Liver (tissue), 9 donors: ENCODE data around the gene TSPEAR. TPM values are rescaled to one million over a fixed set of nuclear protein-coding genes. Genes with fewer than 3 reads are reported as not detected.
A peak's percentile ranks its signal among the peaks of the same experiment; 100 is the strongest.

ENCODE experiments used
- DNase-seq: peaks from one replicate; pipeline ENCODE4 v3.0.0-alpha.2; 2017; ENCODE audit warnings: low spot score
- H3K27ac ChIP-seq, 2 donors: one replicate each; pipeline ENCODE4 v1.7.0; 2013; ENCODE audit warnings: inconsistent platforms in 2 of 2, low read length in 2 of 2, control low read depth in 1 of 2, low read depth in 1 of 2, mild to moderate bottlenecking in 1 of 2
- H3K27me3 ChIP-seq, 4 donors: one replicate each; pipeline versions ENCODE4 v1.6.1 to v1.7.0; 2013; ENCODE audit warnings: low read length in 3 of 4, inconsistent platforms in 1 of 4, mild to moderate bottlenecking in 1 of 4, moderate library complexity in 1 of 4; ENCODE audit not compliant: control insufficient read depth in 4 of 4, insufficient read depth in 4 of 4
- H3K36me3 ChIP-seq, 4 donors: one replicate each; pipeline versions ENCODE4 v1.6.1 to v1.7.0; 2013; ENCODE audit warnings: low read length in 3 of 4, mild to moderate bottlenecking in 3 of 4, low read depth in 1 of 4, moderate library complexity in 1 of 4; ENCODE audit not compliant: control insufficient read depth in 4 of 4, insufficient read depth in 3 of 4
- H3K4me1 ChIP-seq, 4 donors: one replicate each; pipeline versions ENCODE4 v1.6.1 to v1.7.0; 2013; ENCODE audit warnings: low read length in 3 of 4, mild to moderate bottlenecking in 3 of 4, moderate library complexity in 1 of 4; ENCODE audit not compliant: control insufficient read depth in 4 of 4, insufficient read depth in 4 of 4
- H3K4me3 ChIP-seq, 3 donors: one replicate each; pipeline versions ENCODE4 v1.6.1 to v1.7.0; 2013; ENCODE audit warnings: low read length in 3 of 3, control low read depth in 1 of 3, low read depth in 1 of 3, mild to moderate bottlenecking in 1 of 3
- H3K9ac ChIP-seq, 2 donors: one replicate each; pipeline ENCODE4 v1.7.0; 2013; ENCODE audit warnings: low read length in 2 of 2, mild to moderate bottlenecking in 2 of 2, moderate library complexity in 2 of 2, control low read depth in 1 of 2, low read depth in 1 of 2
- H3K9me3 ChIP-seq, 4 donors: one replicate each; pipeline versions ENCODE4 v1.6.1 to v1.7.0; 2013; ENCODE audit warnings: low read length in 3 of 4; ENCODE audit not compliant: control insufficient read depth in 4 of 4
- EGR1 ChIP-seq, 2 donors: IDR thresholded peaks; 2 replicates each; pipeline ENCODE4 v1.6.1; 2016 to 2018; ENCODE audit warnings: antibody characterized with exemption in 2 of 2, low read depth in 2 of 2
- FOXA1 ChIP-seq: IDR thresholded peaks from 2 replicates; pipeline ENCODE4 v1.6.1; 2016; ENCODE audit warnings: antibody characterized with exemption
- HNF4A ChIP-seq, 2 donors: conservative IDR thresholded peaks; 2 replicates each; pipeline ENCODE4 v1.6.1; 2016; ENCODE audit warnings: antibody characterized with exemption in 2 of 2, mild to moderate bottlenecking in 2 of 2
- HNF4G ChIP-seq: IDR thresholded peaks from 2 replicates; pipeline ENCODE4 v1.6.1; 2016; ENCODE audit warnings: antibody characterized with exemption
- JUND ChIP-seq, 2 donors: IDR thresholded peaks; 2 replicates each; pipeline ENCODE4 v1.6.1; 2016; ENCODE audit warnings: antibody characterized with exemption in 2 of 2
- MAX ChIP-seq: IDR thresholded peaks from 2 replicates; pipeline ENCODE4 v1.6.1; 2016; ENCODE audit warnings: antibody characterized with exemption
- NR2F2 ChIP-seq: IDR thresholded peaks from 2 replicates; pipeline ENCODE4 v1.6.1; 2016; ENCODE audit warnings: antibody characterized with exemption
- RAD21 ChIP-seq, 2 donors: IDR thresholded peaks; 2 replicates each; pipeline ENCODE4 v1.6.1; 2016; ENCODE audit warnings: antibody characterized with exemption in 2 of 2, mild to moderate bottlenecking in 2 of 2
- RXRA ChIP-seq, 2 donors: IDR thresholded peaks; 2 replicates each; pipeline ENCODE4 v1.6.1; 2017 to 2018; ENCODE audit warnings: antibody characterized with exemption in 2 of 2, mild to moderate bottlenecking in 1 of 2
- TAF1 ChIP-seq: conservative IDR thresholded peaks from 2 replicates; pipeline ENCODE4 v1.6.1; 2016; ENCODE audit warnings: antibody characterized with exemption, mild to moderate bottlenecking
- YY1 ChIP-seq: IDR thresholded peaks from 2 replicates; pipeline ENCODE4 v1.6.1; 2016; ENCODE audit warnings: antibody characterized with exemption, mild to moderate bottlenecking
- WGBS: extraction: QIAGEN DNeasy Blood & Tissue Kit; methylation state at CpG from one replicate; pipeline ENCODE4 v1.1.7; 2013; 5-methylcytosine and 5-hydroxymethylcytosine counted together
- polyA plus RNA-seq, 2 donors: library from polyadenylated mRNA; stranded (reverse) in 1 of 2; unstranded in 1 of 2; fragments of 200-250 nt in 1 of 2; fragments of >200 nt in 1 of 2; fragmentation: Nextera tagmentation in 1 of 2; extraction: Ambion mirVana in 1 of 2; gene quantifications; one replicate each; pipeline versions ENCODE4 v1.2.1 to v1.2.3, GENCODE V29; 2013 to 2015
- total RNA-seq, 2 donors: library from RNA; depleted of rRNA; stranded (reverse); fragments of >200 nt; gene quantifications; one replicate each; pipeline ENCODE4 v1.2.3, GENCODE V29; 2014
- TF ChIP-seq, protein P1 (sequence below): IDR thresholded peaks from 2 replicates; pipeline ENCODE4 v1.6.1; 2016; ENCODE audit warnings: antibody characterized with exemption
- TF ChIP-seq, protein P2 (sequence below): fragments of 150-350 bp; IDR thresholded peaks from 2 replicates; pipeline ENCODE4 v1.5.1; 2017; ENCODE audit warnings: improper control_type of control experiment, low read depth, low read length; ENCODE audit not compliant: missing input control
- TF ChIP-seq, protein P3 (sequence below): IDR thresholded peaks from 2 replicates; pipeline ENCODE4 v1.6.1; 2016; ENCODE audit warnings: antibody characterized with exemption
- donor health status: healthy.
- donor health status: healthy.
- donor health status: healthy.
- donor health status: healthy.
- donor health status: healthy.

Gene TSPEAR
- total and polyA plus RNA-seq, 4 donors, result under 0.01 to 0.14 (median 0.01) TPM; not detected in 1

GRCh38 chr21:44615466-44615865 lies 95.9 kb downstream of the TSPEAR start:
- no peaks in the 10 kb centered on the region for H3K27me3 ChIP-seq
- H3K36me3 ChIP-seq, result no peaks in the 10 kb centered on the region
- TF ChIP-seq, protein P1, sequence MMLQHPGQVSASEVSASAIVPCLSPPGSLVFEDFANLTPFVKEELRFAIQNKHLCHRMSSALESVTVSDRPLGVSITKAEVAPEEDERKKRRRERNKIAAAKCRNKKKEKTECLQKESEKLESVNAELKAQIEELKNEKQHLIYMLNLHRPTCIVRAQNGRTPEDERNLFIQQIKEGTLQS, result no peak
- no peak for TF ChIP-seq RAD21 (IDR thresholded peaks at IDR 0.05)
- no peak for TF ChIP-seq TAF1
- no peak for TF ChIP-seq YY1
- no peak for TF ChIP-seq NR2F2
- no peak for TF ChIP-seq RXRA (IDR thresholded peaks at IDR 0.05)
- TF ChIP-seq HNF4A (conservative IDR thresholded peaks at IDR 0.05), result no peak
- TF ChIP-seq MAX, result no peak
- TF ChIP-seq FOXA1, result no peak
- TF ChIP-seq, protein P2, sequence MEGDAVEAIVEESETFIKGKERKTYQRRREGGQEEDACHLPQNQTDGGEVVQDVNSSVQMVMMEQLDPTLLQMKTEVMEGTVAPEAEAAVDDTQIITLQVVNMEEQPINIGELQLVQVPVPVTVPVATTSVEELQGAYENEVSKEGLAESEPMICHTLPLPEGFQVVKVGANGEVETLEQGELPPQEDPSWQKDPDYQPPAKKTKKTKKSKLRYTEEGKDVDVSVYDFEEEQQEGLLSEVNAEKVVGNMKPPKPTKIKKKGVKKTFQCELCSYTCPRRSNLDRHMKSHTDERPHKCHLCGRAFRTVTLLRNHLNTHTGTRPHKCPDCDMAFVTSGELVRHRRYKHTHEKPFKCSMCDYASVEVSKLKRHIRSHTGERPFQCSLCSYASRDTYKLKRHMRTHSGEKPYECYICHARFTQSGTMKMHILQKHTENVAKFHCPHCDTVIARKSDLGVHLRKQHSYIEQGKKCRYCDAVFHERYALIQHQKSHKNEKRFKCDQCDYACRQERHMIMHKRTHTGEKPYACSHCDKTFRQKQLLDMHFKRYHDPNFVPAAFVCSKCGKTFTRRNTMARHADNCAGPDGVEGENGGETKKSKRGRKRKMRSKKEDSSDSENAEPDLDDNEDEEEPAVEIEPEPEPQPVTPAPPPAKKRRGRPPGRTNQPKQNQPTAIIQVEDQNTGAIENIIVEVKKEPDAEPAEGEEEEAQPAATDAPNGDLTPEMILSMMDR, result no peak
- no peak for TF ChIP-seq HNF4G
- no peak for TF ChIP-seq EGR1 (IDR thresholded peaks at IDR 0.05; ENCODE audit: low read depth in 2 of 2)
- TF ChIP-seq JUND (IDR thresholded peaks at IDR 0.05), result no peak
- WGBS, result 75% methylated on average over 8 of the region's 8 CpGs
- no peak overlapping the region for H3K9ac ChIP-seq
- DNase-seq, result no peak
- no peaks in the 10 kb centered on the region for H3K4me1 ChIP-seq
- peaks cover 0 to 5% (median under 1%) of the 10 kb centered on the region in 4 donors for H3K9me3 ChIP-seq
- H3K27ac ChIP-seq, result no peak overlapping the region
- H3K4me3 ChIP-seq, result no peak overlapping the region

DNA sequence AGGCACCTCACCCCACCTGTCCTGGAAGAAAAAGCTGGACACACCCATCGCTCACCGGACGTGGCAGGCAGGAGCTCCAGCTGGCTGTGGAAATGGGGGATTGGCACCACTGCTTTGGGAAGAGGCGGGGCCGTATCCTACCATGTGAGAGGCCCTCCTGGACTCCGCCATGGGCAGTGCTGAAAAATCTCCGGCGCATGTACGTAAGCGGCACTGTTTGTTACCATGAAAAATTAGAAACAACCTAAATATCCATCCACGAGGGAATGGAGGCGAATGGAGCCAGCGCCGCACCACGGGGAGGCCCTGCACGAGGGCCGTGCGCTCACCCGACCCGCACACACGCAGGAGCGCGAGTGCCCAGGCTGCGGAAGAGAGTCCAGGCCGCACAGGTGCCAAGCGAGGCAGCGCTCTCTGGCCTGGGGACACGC lies 96.4 kb downstream of the TSPEAR start:
- Histone ChIP-seq H3K4me3 (no peak overlapping the region), H3K9me3 (peaks cover 0 to 10% (median 1%) of the 10 kb centered on the region in 4 donors), H3K36me3 (no peaks in the 10 kb centered on the region), H3K27ac (no peak overlapping the region), H3K4me1 (no peaks in the 10 kb centered on the region), H3K27me3 (no peaks in the 10 kb centered on the region), H3K9ac (no peak overlapping the region)
- WGBS, result 90% methylated on average over 28 of the region's 28 CpGs
- TF ChIP-seq, protein P1, result no peak
- TF ChIP-seq, protein P3, sequence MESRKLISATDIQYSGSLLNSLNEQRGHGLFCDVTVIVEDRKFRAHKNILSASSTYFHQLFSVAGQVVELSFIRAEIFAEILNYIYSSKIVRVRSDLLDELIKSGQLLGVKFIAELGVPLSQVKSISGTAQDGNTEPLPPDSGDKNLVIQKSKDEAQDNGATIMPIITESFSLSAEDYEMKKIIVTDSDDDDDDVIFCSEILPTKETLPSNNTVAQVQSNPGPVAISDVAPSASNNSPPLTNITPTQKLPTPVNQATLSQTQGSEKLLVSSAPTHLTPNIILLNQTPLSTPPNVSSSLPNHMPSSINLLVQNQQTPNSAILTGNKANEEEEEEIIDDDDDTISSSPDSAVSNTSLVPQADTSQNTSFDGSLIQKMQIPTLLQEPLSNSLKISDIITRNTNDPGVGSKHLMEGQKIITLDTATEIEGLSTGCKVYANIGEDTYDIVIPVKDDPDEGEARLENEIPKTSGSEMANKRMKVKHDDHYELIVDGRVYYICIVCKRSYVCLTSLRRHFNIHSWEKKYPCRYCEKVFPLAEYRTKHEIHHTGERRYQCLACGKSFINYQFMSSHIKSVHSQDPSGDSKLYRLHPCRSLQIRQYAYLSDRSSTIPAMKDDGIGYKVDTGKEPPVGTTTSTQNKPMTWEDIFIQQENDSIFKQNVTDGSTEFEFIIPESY, result no peak
- TF ChIP-seq YY1 (no peak), RAD21 (IDR thresholded peaks at IDR 0.05) (no peak), RXRA (IDR thresholded peaks at IDR 0.05) (no peak), HNF4G (no peak), EGR1 (IDR thresholded peaks at IDR 0.05; ENCODE audit: low read depth in 2 of 2) (no peak), FOXA1 (no peak), TAF1 (no peak)
- TF ChIP-seq, protein P2, result no peak
- DNase-seq, result peak; percentile 23
